GM12874 (cell line): ENCODE data around the gene SECTM1.

Experiments used
- TF ChIP-seq, protein P1 (sequence below): IDR thresholded peaks from 2 replicates; pipeline ENCODE4 v1.5.1; 2011; ENCODE audit warnings: low read depth, mild to moderate bottlenecking, control low read depth, low read length, moderate library complexity; ENCODE audit not compliant: insufficient read depth

The SECTM1 gene

DNA sequence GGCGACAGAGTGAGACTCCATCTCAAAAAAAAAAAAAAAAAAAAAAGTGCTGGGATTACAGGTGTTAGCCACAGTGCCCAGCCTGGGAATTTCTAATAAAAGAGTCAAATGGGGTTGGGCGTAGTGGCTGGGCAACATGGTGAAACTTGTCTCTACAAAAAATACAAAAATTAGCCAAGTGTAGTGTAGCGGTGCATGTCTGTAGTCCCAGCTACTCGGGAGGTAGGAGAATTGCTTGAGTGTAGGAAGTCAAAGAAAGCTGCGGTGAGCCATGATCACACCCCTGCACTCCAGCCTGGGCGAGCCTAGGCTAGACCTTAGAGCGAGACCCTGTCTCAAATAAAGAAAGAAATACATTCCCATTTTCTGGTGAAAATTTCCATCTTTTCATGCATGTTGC is 35.6 kb upstream of the SECTM1 start:
- TF ChIP-seq, protein P1, sequence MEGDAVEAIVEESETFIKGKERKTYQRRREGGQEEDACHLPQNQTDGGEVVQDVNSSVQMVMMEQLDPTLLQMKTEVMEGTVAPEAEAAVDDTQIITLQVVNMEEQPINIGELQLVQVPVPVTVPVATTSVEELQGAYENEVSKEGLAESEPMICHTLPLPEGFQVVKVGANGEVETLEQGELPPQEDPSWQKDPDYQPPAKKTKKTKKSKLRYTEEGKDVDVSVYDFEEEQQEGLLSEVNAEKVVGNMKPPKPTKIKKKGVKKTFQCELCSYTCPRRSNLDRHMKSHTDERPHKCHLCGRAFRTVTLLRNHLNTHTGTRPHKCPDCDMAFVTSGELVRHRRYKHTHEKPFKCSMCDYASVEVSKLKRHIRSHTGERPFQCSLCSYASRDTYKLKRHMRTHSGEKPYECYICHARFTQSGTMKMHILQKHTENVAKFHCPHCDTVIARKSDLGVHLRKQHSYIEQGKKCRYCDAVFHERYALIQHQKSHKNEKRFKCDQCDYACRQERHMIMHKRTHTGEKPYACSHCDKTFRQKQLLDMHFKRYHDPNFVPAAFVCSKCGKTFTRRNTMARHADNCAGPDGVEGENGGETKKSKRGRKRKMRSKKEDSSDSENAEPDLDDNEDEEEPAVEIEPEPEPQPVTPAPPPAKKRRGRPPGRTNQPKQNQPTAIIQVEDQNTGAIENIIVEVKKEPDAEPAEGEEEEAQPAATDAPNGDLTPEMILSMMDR, result no peak

DNA sequence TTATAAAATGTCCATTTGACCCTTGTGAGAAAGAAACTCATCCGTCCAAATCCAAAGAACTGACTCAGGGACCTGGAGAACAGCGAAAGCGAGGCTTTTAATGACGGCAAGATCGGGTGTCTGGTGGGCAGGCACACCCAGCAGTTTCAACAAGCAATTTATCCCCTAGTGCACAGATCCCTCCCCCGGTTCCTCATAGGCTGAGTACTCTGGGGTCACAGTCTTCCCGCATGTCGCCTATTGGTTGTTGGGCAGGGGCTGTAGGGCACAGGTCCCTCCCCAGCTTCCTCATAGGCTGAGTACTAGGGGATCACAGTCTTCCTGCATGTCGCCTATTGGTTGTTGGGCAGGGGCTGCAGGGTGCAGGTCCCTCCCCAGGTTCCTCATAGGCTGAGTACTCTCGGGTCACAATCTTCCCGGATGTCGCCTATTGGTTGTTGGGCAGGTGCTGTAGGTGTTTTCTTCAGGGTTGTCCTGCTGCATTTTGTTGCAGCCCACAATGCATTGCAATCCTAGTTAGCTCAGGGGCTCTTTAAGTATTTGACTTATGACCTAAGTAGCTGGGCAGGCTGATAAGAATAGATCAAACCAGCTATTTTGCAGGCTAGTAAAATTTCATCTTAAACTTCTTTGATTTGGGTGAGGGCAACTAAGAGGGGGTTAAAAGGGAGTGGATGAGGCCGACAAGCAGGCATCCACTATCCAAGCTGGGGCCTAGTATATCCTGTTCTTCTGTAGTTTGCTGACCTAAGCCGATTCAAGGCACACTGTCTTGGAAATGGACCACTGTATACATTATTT is 34.4 kb upstream of the SECTM1 start:
- TF ChIP-seq, protein P1, result no peak

DNA sequence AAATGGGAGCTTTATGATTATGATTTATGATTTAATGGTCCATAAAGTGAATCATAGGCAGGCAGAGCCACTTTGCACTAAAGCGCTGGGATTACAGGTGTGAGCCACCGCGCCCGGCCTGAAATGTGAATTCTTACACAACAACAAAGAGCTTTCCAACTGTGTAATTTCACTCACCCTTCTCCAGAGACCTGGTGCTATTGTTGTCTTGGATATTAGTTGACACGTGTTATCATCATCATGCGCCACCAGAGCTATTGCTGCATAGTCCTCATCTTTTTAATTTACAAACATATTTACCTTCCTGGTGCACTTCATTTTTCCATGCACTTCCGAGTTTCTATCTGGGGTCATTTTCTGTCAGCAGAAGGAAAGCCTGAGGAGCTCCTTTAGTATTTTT is 33.2 kb upstream of the SECTM1 start:
- TF ChIP-seq, protein P1, result no peak

- TF ChIP-seq, protein P1, result no peak
Observed at GRCh38 chr17:82365606-82366295, 32.2 kb upstream of the SECTM1 start.

- TF ChIP-seq, protein P1, result no peak
Observed at GRCh38 chr17:82361885-82362633, 28.5 kb upstream of the SECTM1 start.

DNA sequence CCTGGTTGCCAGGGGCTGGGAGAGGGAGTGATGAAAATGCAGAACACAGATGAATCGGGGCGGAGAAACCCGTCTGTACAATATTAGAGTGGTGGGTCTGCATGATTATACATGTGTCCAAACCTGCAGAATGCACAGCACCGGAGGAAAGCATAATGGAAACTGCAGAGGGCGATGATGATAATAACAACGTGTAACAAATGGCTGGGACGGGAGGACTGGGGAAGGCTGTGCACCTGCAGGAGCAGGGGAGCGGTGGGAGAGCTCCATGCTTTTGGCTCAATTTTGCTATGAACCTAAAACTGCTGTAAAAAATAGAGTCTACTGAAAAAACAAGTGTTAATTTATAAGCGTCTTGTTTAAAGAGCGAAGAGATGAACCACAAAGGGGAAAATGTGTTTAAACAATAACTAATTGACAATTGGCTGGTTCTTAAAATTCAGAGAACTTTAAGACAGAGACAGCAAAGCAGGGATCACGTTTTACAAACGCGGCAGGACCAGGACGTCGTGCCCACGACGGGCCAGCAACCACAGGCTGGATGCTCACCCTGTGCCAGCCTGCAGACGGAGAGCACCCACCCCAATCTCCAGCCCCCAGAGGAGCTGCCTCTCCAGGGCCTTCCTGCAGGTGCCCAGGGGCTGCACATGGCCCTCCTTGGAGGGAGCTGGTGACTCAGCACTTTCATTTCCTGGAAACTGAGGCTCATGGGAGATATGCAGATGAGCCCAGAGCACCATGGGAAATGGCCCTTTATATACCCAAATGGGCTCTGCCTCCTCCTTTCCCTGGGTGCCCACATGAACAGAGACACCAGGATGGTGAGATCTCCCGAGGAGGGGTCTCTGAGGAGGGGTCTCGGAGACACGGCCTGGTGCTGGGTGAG is 25.1 kb upstream of the SECTM1 start, which contains the start of gene TEX19:
Gene TEX19 (plus strand): TSS at position 783 of the 886 bp plus-strand sequence. CDS start 2,904 bp downstream, outside the sequence.
- TF ChIP-seq, protein P1, result no peak

DNA sequence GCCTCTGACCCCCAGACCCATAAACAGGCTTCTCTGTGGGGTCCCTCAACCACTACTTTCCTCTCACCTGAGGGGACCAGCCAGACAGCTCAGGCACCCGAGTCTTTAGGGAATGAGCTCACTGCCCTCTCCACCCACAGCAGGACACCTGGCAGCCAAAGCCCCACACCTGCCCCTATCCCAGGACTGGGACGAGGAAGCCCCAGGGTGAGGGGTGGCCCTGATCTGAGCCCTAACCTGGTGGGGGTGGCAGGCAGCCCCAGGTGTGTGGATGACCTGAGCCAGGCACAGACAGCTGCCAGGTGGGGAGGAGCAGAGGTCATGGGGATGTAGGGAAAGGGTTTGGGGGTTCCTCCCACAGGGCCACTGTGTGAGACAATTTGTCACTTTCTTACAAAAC is 23.8 kb upstream of the SECTM1 start:
- TF ChIP-seq, protein P1, result no peak
